GM19395 (cell line): ENCODE results near the gene RANBP17.

ENCODE experiments used
- ATAC-seq: cut with Tn5 transposase; IDR thresholded peaks from one replicate; pipeline ENCODE4 v1.9.1; 2021; ENCODE audit warnings: mild to moderate bottlenecking, moderate library complexity; ENCODE audit not compliant: unreplicated experiment

RANBP17 gene

DNA sequence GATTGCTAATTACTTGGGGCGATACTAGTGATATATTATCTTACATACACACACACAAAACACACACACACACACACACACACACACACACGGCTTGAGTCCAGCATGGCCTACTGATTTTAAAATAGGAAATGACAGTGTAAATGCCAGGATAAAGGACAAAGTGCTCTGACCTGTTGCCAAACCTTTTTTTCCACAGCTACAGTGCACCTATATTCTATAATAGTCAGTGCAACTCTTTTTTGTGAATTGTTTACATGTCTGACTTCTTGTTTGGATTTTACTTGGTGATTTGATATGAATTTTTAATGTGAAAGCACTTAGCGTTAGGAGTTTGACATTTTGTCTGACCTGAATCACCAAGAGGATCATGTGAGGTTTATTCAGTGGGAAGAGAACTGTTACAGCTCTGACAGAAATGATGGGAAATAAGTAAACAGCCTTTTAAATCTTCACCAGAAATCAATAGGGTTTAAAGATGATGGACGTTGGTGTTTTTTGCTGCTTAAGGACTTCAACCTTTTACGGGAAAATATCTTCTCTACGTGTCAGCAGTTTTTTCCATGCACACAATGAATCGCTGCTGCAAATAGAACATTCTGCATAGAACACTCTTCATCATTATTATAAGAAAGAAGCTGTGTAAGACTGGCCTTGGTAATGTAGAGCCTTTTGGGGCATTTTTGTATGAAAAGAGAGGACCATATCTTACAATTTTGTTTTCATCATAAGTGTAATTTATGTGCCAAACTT is 218.5 kb downstream of the RANBP17 start:
- ATAC-seq = no peak

- no peak for ATAC-seq
Observed at GRCh38 chr5:171081319-171081718, 219.5 kb downstream of the RANBP17 start.

- ATAC-seq = no peak
Observed at GRCh38 chr5:171092194-171092593, 230.4 kb downstream of the RANBP17 start.

DNA sequence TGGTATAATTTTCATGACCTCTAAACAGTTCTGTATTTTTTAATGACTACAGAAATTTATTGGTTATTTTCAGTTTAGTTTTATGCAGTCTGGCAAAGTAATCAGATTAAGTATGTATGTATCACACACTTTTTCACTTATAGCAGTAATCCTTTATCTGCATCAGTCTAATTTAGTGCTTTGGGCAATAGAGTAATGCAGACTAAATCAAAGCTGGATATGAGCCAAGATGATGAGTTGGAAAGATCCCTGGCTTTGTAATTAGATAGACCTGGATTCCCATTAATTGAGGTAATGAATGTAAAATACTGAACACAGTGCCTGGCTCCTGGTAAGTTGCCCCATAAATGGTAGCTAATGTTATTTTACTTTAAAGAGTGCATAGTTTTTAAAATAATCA is 231.8 kb downstream of the RANBP17 start:
- ATAC-seq = no peak

DNA sequence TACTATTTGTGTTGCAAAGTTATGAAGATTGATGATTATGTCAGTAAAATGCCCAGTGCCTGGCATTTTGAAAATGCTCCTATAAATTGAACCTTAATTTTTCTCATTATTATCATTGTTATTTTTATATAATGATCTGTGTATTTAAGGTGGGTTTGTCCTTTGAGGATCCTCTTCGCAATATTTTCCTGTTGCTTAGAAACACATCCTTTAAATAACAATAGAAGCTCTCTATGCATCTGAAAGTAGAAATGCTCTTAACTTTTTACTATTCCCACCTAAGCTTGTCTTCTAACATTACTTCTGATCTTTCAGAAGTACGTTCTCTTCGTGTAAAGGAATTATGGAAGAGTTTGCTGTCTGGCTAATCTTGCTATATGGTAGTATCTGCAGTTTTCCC is 232.5 kb downstream of the RANBP17 start:
- ATAC-seq = no peak

DNA sequence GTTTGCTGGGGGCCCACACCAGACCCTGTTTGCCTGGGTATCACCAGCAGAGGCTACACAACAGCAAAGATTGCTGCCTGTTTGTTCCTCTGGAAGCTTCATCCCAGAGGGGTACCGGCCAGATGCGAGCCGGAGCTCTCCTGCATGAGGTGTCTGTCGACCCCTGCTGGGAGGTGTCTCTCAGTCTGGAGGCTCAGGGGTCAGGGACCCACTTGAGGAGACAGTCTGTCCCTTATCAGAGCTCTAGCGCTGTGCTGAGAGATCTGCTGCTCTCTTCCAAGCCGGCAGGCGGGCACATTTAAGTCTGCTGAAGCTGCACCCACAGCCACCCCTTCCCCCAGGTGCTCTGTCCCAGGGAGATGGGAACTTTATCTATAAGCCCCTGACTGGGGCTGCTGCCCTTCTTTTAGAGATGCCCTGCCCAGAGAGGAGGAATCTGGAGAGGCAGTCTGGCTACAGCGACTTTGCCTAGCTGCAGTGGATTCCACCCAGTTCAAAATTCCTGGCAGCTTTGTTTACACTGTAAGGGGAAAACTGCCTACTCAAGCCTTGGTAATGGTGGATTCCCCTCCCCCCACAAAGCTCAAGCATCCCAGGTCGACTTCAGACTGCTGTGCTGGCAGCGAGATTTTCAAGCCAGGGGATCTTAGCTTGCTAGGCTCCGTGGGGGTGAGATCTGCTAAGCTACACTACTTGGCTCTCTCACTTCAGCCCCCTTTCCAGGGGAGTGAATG is 241.2 kb downstream of the RANBP17 start:
- ATAC-seq = no peak

GRCh38 chr5:171107669-171108068 is 245.9 kb downstream of the RANBP17 start:
- no peak for ATAC-seq

DNA sequence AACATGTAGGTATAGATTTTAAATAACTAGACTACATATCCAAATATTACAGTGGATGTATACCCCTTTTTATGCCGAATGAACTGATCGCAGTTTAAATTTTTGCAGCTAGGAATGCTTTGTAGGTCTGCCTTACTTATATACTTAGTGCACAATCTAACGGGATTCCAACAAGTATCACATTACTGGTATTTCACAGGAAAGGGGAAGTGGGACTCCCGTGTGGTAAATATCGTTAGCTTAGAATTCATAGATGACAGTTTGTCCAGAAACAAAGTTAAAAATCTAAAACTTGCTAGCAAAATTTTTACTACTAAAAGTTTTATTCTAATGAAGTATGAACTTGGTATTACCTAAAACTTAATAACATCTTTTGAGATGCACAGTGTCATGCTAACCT is 253.7 kb downstream of the RANBP17 start:
- ATAC-seq = no peak

- ATAC-seq = no peak
Observed at GRCh38 chr5:171116719-171117118, 254.9 kb downstream of the RANBP17 start.

- no peak for ATAC-seq
Observed at GRCh38 chr5:171120986-171121622, 259.3 kb downstream of the RANBP17 start.

- no peak for ATAC-seq
Observed at GRCh38 chr5:171121638-171122037, 259.8 kb downstream of the RANBP17 start.

DNA sequence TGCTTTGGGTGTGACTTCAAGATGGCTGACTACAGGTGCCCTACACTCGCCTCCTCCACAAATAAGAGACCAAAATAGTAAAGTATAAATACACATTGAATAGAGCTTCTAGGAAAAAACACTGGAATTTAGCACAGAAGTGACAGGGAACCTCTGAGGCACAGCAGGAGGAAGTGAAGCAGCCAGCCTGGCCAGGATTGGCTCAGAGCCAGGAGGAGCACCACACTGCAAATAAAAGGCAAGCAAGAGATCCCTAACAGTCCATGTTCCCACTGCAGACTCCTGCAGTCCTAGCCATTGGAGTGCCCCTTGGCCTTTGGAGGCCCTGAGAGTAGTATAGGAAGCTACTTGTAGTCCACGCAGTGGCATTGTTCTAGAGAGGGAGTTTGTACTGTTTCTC is 260.6 kb downstream of the RANBP17 start:
- ATAC-seq = no peak

GRCh38 chr5:171123417-171123816 is 261.6 kb downstream of the RANBP17 start:
- no peak for ATAC-seq

DNA sequence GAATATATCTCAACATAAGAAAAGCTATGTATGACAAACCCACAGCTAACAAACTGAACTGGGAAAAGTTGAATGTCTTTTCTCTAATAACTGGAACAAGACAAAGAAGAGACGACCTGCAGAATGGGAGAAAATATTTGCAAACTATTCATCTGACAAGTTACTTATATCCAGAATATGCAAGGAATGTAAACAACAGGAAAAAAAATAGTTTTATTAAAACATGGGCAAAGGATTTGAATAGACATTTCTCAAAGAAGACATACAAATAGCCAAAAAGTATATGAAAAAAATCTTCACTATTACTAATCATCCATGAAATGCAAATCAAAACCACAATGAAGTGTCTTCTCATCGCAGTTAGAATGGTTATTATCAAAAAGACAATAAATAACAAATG is 265.5 kb downstream of the RANBP17 start:
- ATAC-seq = no peak

DNA sequence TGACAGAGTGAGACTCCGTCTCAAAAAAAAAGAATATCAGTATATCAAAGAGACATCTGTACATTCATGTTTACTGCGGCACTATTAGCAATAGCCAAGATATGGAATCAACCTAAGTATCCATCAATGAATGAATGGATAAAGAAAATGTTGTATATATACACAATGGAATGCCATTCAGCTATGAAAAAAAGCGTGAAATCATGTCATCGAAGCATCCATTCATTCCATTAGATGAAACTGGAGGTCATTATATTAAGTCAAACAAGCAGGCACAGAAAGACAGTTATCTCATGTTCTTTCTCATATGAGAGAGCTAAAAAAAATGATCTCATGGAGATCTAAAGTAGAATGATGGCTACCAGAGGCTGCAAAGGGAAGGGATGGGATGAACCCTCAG is 266.3 kb downstream of the RANBP17 start:
- no peak for ATAC-seq

DNA sequence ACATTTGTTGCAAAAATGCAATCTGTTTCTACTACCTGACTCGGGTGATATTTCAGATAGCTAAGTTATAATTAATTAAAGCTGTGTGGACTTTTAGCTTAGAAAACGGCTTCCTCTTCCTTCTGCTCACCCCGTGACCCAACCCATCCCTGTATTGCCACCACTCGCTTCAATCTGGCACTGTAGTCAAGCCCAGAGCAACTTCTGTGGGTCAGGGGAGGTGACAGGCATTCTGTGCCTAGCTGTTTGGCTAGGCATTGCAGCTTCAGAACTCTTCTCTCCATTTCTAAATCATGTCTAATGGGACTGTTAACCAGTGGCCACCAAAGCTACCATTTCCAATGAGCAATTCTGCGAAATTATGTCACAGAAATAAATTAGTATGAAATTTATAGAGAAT is 267.5 kb downstream of the RANBP17 start:
- no peak for ATAC-seq

DNA sequence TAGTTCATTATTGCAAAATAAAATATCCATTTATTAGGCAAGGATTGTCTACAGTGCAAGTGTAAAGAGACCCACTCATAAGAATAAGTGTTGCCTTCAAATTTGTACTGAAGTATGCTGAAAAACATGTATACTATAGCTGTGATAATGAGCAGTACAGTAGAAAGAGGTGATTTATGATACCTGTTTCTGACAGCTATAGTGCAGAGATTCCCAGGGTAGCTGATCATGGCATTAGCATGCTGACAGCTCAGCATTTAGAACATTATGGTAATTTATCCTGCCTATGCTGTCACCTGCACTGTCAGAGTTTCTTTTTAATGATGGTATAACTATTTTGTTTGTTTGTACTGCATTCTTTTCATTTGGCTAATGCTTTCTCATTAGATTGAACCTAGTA is 269.7 kb downstream of the RANBP17 start:
- no peak for ATAC-seq

GRCh38 chr5:171137768-171138525 is 276.1 kb downstream of the RANBP17 start:
- ATAC-seq = no peak

DNA sequence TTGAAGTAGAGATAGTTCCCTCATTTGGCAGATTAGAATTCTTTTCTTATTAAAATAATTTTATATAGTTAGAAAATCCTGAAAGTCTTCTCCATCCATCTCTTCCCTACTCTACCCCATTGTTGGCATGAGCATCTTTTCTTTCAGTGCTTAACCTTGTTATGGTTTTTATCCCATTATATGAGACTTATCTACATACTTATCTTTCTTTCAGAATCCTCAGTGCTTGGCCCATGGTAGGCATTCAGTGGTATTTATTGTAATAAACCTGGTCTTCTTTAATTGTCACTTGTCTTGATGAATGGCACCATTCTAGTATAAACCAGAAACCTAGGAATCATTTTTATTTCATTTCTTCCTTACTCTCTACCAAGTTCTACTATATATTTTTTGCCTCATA is 277.4 kb downstream of the RANBP17 start:
- no peak for ATAC-seq

GRCh38 chr5:171142617-171143016 is 280.8 kb downstream of the RANBP17 start:
- no peak for ATAC-seq

DNA sequence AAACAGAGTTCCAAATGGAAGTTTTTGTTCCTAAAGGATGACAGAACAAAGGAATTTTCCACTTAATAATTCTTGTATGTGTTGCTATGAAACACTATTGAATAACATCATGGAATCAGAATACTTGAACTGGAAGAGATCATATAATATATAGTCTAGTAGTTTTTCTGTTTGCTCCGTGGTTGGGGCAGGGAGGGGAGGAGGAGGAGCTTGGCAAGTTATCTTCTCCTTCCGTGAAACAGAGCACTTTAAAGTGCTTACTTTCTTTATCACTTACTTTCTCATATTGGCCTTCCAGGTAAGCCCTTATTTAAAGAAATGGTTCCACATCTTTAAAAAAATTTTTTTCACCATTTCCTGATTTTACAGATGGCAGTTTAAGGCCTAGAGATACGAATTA is 281.4 kb downstream of the RANBP17 start:
- no peak for ATAC-seq
